Measurements from ENCODE around the gene PACRG.

- TF ChIP-seq SUZ12 (IDR thresholded peaks at IDR 0.05; ENCODE audit: extremely low read depth, insufficient read depth, insufficient read length) (no peak), ZNF274 (IDR thresholded peaks at IDR 0.05; ENCODE audit: low read depth, low read length) (no peak), YY1 (IDR thresholded peaks at IDR 0.05; ENCODE audit: insufficient read depth, insufficient read length) (no peak)
Observed at GRCh38 chr6:162778603-162779002, 50.8 kb downstream of the PACRG start.

Data from NT2/D1 (cell line).